Measurements from ENCODE around the gene SLC16A3. TPM values are rescaled to one million over a fixed set of nuclear protein-coding genes. Genes with fewer than 3 reads are reported as not detected.
"Not testable (repeated sequence)": the region's sequence is repeated elsewhere in the genome, so short reads cannot be mapped to it uniquely, and the experiment has no call there.

The SLC16A3 gene
- total RNA-seq, 4 donors from 2014 or later, result 42.1 to 75.5 (median 44.2) TPM

DNA sequence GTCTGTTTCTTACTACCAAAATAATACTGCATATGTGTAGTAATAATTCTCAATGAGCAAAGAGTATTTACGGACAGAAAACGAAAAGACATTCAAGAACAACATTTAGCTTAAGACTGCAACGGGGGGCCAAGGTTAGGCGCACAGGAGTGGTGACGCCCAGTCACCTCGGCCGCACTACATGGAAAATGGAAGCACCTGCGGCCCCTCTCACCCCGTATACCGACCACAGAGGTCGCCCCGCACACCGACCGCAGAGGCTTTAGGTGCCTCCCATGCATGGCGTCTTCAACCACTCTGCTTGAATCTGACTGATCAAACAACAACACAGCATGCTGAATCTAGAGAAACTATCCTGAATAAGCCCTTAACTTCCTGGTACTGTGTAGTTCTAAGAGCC is 42.6 kb upstream of the SLC16A3 start:
- no peak overlapping the region for H3K4me3 ChIP-seq (replicated peaks in 1 of 3)
- H3K9me3 ChIP-seq, result no peaks in the 10 kb centered on the region
- peaks cover 5 to 8% of the 10 kb centered on the region in 2 donors for H3K4me1 ChIP-seq
- H3K27ac ChIP-seq, result no peak overlapping the region
- H3K27me3 ChIP-seq, result no peaks in the 10 kb centered on the region
- H3K36me3 ChIP-seq, result peaks cover 11% of the 10 kb centered on the region in 2 donors
- intact Hi-C loops (cut with DNase I), result no loop called here
- 90 to 95% methylated on average over 15 of the region's 15 CpGs for WGBS, 2 donors
- no peak for DNase-seq
- TF ChIP-seq POLR2A (IDR thresholded peaks at IDR 0.05), result no peak
- TF ChIP-seq, protein P1, sequence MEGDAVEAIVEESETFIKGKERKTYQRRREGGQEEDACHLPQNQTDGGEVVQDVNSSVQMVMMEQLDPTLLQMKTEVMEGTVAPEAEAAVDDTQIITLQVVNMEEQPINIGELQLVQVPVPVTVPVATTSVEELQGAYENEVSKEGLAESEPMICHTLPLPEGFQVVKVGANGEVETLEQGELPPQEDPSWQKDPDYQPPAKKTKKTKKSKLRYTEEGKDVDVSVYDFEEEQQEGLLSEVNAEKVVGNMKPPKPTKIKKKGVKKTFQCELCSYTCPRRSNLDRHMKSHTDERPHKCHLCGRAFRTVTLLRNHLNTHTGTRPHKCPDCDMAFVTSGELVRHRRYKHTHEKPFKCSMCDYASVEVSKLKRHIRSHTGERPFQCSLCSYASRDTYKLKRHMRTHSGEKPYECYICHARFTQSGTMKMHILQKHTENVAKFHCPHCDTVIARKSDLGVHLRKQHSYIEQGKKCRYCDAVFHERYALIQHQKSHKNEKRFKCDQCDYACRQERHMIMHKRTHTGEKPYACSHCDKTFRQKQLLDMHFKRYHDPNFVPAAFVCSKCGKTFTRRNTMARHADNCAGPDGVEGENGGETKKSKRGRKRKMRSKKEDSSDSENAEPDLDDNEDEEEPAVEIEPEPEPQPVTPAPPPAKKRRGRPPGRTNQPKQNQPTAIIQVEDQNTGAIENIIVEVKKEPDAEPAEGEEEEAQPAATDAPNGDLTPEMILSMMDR (IDR thresholded peaks at IDR 0.05), result no peak

DNA sequence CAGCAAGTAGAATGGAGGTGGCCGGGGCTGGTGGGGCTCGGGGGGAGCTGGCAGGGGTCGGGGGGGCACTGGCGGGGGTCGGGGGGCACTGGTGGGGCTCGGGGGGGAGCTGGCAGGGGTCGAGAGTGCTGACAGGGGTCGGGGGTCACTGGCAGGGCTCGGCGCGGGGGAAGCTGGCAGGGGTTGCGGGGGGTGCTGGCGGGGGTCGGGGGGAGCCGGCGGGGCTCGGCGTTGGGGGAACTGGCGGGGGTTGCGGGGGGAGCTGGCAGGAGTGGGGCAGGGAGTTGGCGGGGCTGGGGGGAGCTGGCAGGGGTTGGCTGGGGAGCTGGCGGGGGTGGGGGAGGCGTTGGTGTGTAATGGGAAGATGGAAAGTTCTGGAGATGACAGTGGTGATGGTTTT is 41.3 kb upstream of the SLC16A3 start:
- H3K4me3 ChIP-seq (replicated peaks in 1 of 3), result no peak overlapping the region
- H3K36me3 ChIP-seq, result peaks cover 11% of the 10 kb centered on the region in 2 donors
- 93 to 96% methylated on average over 10 to 15 of the region's 23 CpGs for WGBS, 2 donors
- no peaks in the 10 kb centered on the region for H3K27me3 ChIP-seq
- no peak overlapping the region for H3K27ac ChIP-seq
- no peaks in the 10 kb centered on the region for H3K9me3 ChIP-seq
- intact Hi-C loops (cut with DNase I), result no loop called here
- no peak for TF ChIP-seq POLR2A (IDR thresholded peaks at IDR 0.05)
- TF ChIP-seq, protein P1 (IDR thresholded peaks at IDR 0.05), result no peak
- DNase-seq, result no peak
- H3K4me1 ChIP-seq, result peaks cover under 1 to 5% of the 10 kb centered on the region in 2 donors

DNA sequence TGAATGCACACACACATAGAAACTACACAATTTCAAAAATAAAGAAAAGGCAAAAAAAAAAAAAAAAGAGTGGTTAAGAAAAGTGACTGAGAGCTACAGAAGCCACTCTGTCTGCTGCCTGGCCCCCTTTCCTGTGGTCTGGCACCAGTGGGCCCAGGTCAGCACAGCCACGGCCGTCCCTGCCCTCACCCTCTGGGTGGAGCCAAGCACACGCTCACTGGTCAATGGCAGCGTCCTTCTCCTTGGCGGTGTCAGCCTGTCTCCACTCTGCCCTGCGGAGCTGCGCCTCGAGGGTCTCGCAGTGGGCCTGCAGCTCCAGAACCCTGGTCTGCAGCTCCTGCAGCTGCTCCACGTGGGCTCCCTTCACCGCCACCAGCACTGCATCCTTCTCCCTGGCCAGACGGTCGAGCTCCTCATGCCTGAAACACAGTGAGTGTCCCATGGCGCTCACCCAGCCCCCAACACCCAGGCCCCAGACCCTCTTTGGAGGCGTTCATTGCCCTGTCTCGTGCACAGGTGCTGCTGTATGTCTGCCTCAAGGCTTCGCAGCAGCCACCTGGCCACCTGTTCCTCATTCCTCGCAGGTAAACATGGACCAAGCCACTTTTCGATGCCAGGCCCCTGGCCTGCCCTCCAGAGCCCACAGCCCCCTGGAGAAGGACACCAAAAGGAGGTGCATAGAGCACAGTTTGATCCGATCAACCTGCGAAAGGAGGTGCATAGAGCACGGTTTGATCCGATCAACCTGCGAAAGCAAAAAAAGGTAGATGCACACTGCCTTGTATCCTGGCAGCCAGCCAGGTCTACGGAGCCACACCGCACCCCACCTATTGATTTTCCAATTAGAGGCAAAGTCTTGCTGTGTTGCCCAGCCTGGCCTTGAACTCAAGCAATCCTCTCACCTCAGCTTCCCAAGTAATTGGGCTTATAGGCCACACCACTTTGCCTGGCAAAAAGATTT is 40.6 kb upstream of the SLC16A3 start:
- no peaks in the 10 kb centered on the region for H3K27me3 ChIP-seq
- H3K4me3 ChIP-seq (replicated peaks in 1 of 3), result no peak overlapping the region
- H3K9me3 ChIP-seq, result no peaks in the 10 kb centered on the region
- no peak overlapping the region for H3K27ac ChIP-seq
- 89 to 93% methylated on average over 21 to 25 of the region's 26 CpGs for WGBS, 2 donors
- intact Hi-C loops (cut with DNase I), result no loop called here
- peaks cover 0 to 3% of the 10 kb centered on the region in 2 donors for H3K4me1 ChIP-seq
- TF ChIP-seq, protein P1 (IDR thresholded peaks at IDR 0.05), result no peak
- TF ChIP-seq POLR2A (IDR thresholded peaks at IDR 0.05), result no peak
- peaks cover 9 to 15% of the 10 kb centered on the region in 2 donors for H3K36me3 ChIP-seq
- DNase-seq, result no peak

DNA sequence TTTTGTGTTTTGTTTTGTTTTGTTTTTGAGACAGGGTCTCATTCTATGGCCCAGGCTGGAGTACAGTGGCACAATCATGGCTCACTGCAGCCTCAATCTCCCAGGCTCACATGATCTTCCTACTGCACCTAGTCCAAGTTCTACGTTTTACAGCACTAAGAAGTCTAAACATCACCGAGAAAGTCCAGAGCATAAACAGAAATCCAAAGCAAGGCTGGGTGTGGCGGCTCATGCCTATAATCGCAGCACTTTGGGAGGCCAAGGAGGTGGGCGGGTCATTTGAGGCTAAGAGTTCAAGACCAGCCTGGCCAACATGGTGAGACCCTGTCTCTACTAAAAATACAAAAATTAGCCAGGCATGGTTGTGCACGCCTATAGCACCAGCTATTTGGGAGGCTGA is 35.8 kb upstream of the SLC16A3 start:
- intact Hi-C loops (cut with DNase I); H3K4me1 ChIP-seq; H3K9me3 ChIP-seq; H3K27me3 ChIP-seq; H3K4me3 ChIP-seq (replicated peaks in 1 of 3); DNase-seq; H3K27ac ChIP-seq: not testable (repeated sequence)
- H3K36me3 ChIP-seq, result peaks cover 17 to 26% of the 10 kb centered on the region in 2 donors
- whole genome bisulfite sequencing, 2 donors, result 85% methylated on average over 6 of the region's 6 CpGs

DNA sequence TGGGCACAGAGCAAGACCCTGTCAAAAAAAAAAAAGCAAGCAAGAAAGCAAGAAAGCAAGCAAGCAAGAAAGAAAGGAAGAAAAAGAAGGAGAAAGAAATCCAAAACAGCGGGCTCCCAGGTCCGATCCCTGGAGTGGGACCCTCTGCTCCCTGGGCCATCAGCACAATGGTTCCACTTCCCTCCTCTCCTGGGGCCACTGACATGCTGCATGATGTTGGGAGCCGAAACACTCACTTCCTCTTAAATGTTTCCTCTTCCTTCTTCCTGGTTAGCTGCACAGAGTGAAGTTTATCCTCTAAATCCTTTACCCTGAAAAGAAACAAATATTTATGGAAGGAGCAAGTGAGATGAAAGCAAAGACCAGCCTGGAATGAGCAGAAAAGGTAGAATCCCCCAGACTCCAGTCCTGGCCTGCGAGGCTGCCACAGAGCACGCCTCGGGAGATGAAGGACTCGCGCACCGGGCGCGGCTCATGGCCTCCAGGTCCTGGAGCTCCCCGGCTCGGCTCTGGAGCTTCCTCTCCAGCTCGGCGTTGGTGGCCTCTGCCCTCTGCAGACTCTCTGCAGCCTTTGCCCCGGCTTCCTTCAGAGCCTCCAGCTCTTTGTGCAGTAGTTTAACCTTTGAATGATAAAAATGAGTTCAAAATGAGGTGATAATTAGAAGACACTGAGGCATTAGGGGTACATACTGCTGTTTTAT is 35.2 kb upstream of the SLC16A3 start:
- Histone ChIP-seq H3K27me3 (no peaks in the 10 kb centered on the region), H3K9me3 (no peaks in the 10 kb centered on the region), H3K36me3 (peaks cover 18 to 26% of the 10 kb centered on the region in 2 donors), H3K4me3 (replicated peaks in 1 of 3) (no peak overlapping the region), H3K4me1 (peaks cover 0 to 3% of the 10 kb centered on the region in 2 donors), H3K27ac (no peak overlapping the region)
- no peak for TF ChIP-seq POLR2A (IDR thresholded peaks at IDR 0.05)
- TF ChIP-seq, protein P1 (IDR thresholded peaks at IDR 0.05), result no peak
- 91% methylated on average over 16 of the region's 16 CpGs for WGBS, 2 donors
- intact Hi-C loops (cut with DNase I), result no loop called here
- DNase-seq, result no peak
